HUES64 (cell line): ENCODE data around the gene URB1. TPM values are rescaled to one million over a fixed set of nuclear protein-coding genes. Genes with fewer than 3 reads are reported as not detected.
"Not testable (repeated sequence)": the region's sequence is repeated elsewhere in the genome, so short reads cannot be mapped to it uniquely, and the experiment has no call there.

ENCODE experiments used
- H3K27ac ChIP-seq: 2 replicates; pipeline ENCODE4 v1.7.0; 2013; ENCODE audit warnings: low read depth, low read length, inconsistent platforms
- H3K27me3 ChIP-seq: 2 replicates; pipeline ENCODE4 v1.6.1; 2013; ENCODE audit warnings: mild to moderate bottlenecking, low read length; ENCODE audit not compliant: insufficient read depth
- H3K36me3 ChIP-seq: 2 replicates; pipeline ENCODE4 v1.6.1; 2013; ENCODE audit warnings: mild to moderate bottlenecking, low read length; ENCODE audit not compliant: insufficient read depth
- H3K4me1 ChIP-seq: 2 replicates; pipeline ENCODE4 v1.6.1; 2013; ENCODE audit warnings: mild to moderate bottlenecking, low read length, moderate library complexity; ENCODE audit not compliant: insufficient read depth
- H3K4me3 ChIP-seq: 2 replicates; pipeline ENCODE4 v1.5.1; 2013; ENCODE audit warnings: mild to moderate bottlenecking, low read length, moderate library complexity
- H3K9ac ChIP-seq: 2 replicates; pipeline ENCODE4 v1.6.1; 2013; ENCODE audit warnings: mild to moderate bottlenecking, low read depth, low read length
- H3K9me3 ChIP-seq: 2 replicates; pipeline ENCODE4 v1.6.1; 2013; ENCODE audit warnings: low read depth, low read length; ENCODE audit not compliant: insufficient read depth
- WGBS: fragments of 150-250, 120-280 bp; methylation state at CpG from one replicate; pipeline ENCODE4 v1.1.7; 2013; ENCODE audit warnings: missing lambda C conversion rate; 5-methylcytosine and 5-hydroxymethylcytosine counted together
- polyA plus RNA-seq, 2 experiments: library from polyadenylated mRNA; stranded (reverse); fragments of 50-300 nt; gene quantifications; one replicate each; pipeline ENCODE4 v1.2.3, GENCODE V29; 2013

Gene URB1, protein sequence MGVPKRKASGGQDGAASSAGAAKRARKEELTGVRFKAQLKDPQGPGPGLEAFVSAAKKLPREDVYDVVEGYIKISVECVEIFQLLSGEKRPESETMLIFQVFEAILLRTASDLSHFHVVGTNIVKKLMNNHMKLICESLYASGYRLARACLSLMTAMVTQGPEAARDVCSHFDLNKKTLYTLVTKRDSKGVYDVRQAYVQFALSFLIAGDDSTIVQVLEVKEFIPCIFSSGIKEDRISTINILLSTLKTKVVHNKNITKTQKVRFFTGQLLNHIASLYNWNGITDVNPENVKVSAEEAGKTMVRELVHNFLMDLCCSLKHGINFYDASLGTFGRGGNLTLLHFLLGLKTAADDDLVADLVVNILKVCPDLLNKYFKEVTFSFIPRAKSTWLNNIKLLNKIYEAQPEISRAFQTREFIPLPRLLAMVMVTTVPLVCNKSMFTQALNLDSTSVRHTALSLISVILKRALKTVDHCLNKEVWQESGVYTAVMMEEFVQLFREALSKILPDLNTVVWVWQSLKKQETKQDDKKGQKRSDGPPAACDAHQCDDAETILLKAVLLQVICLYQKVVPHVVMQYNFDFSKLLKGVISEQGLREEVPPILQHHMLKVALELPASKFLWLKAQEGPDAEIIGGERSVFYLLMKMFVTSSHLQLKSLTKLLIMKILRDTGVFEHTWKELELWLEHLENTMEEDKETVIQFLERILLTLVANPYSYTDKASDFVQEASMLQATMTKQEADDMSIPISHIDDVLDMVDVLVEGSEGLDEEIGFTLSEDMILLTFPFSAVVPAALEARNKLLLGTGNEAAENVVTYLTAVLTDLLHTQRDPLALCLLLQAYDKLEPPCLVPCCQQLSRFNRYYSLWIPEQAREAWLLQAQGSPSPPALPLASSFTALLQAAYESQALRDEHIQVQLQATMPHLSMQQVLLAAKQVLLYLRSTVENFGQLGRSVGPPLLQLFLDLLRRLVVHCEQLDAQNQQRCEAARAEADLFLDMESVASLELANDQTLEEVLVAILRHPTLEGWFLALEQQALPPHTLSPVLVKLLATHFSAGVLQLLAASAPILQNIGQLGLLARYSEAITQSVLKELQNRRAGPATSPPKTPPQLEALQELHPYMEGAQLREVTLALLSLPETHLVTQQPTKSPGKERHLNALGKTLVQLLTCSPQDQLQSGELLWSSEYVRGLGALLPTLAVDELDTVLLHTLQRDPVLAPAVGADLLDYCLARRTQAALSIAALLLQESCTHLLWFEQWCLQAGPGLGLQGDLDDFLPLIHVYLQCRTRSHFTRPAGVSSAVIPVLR (N-terminal part only)
- polyA plus RNA-seq (2013, experiment 1 of 2), result 12.6 TPM
- polyA plus RNA-seq (2013, experiment 2 of 2), result 11.9 TPM

DNA sequence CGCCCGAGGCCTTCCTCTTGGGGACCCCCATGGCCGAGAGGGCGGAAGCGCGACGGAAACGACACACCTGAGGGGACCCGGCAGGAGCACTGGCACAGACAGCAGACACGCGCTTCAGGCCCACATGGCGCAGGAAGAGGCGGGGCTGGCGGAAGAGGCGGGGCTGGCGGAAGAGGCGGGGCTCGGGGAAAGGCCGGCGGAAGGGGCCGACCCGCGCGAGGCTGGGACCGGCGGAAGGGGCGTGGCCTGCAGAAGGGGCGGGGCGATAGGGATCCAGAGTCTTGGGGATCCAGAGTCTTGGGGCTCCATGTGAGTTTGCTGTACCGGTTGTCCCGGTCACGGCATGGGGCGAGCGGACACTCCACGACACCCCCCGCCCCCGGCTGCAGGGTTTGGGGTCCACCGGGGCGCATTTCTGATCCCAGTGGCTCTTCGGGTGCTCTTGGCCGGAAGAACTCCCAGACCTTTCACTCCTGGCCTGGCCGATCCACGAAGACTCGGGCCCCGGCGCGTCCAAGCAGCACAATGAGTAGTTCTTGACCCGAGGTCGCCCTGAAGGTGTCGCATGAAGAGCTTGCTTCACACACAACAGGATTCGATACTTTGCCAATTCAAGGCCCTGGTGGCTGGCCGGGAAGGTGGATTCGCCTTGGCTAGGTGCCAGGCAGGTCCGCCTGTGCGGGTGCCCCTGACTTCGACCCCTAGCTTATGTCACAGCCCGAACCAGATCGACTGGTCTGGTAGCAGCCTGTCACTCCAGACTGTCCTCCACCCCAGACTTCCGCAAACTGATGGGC is at the start of gene URB1:
URB1 (minus strand) TSS at position 133 of the 797 bp plus-strand sequence; CDS start at position 31, 102 bp downstream.
- peaks cover 5% of the 10 kb centered on the region; the same call in 1 of the 2 replicates for H3K27me3 ChIP-seq
- H3K9ac ChIP-seq, result peak within 1 kb of the TSS; percentile 76
- H3K36me3 ChIP-seq, result peaks cover 3% of the 10 kb centered on the region
- peak within 1 kb of the TSS; percentile 83 for H3K4me3 ChIP-seq
- peak within 1 kb of the TSS; percentile 48; the same call in 1 of the 2 replicates for H3K27ac ChIP-seq
- H3K4me1 ChIP-seq, result peaks cover 3% of the 10 kb centered on the region; the same call in 1 of the 2 replicates
- WGBS, result 28% methylated on average over 59 of the region's 59 CpGs
- H3K9me3 ChIP-seq, result 0 out of 2 replicates have a peak, but pooled peaks cover 4% of the 10 kb centered on the region

DNA sequence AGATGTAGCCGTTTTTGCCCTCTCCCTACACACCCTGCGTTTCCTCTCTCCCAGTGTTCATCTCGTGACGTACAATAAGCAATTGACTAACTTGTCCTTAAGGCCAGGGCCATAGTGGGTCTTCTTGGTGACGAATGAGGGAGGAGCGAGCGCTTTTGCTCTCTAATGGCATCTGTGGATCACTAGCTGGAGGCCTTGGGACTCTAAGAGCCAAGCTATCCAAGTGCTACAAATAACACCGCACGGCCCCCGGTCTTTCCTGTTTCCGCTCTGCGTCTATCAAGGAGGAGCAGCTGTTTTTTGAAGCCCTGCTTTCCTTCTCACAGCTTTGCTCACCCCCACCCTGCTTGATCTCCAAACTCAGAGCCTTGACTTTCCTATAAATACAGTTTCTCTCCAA is 44.9 kb upstream of the URB1 start:
- Histone ChIP-seq H3K9me3 (no peaks in the 10 kb centered on the region), H3K4me1 (no peaks in the 10 kb centered on the region), H3K4me3 (no peak overlapping the region), H3K9ac (no peak overlapping the region), H3K36me3 (no peaks in the 10 kb centered on the region), H3K27me3 (no peaks in the 10 kb centered on the region), H3K27ac (no peak overlapping the region)
- 93% methylated on average over 12 of the region's 12 CpGs for WGBS

DNA sequence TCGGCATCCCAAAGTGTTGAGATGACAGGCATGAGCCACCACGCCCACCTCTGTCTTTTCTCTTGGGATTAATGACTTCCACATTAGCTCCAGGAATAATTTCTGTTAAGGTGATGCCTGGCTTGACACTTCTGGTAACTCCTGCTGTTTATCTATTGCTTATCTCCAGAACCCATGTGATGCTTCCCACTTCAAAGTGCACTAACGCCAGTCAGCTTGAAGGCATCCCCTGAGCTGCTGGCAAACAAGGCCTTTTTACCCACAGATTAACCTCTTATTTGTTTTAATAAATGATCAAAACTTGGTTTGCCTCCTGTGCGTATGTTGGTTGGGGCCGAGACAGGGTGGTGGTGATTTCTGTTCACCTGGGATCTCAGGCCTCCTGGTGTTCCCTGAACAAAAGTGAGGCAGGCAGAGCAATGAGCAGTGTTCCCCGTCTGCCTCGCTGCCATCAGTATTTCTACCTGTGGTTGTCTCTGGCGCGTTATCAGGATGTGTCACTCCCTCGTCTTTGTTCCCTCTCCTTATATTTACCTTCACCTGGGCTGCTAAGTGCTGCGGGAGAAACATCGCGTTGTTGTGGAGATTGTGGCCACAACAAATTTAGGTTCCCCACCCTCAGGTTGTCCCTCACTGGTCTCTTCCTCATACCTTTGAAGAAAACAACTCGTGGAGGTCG is 40.3 kb upstream of the URB1 start:
- not testable (repeated sequence) for H3K4me1 ChIP-seq, H3K36me3 ChIP-seq, H3K27ac ChIP-seq, H3K4me3 ChIP-seq, H3K9ac ChIP-seq, H3K9me3 ChIP-seq, H3K27me3 ChIP-seq
- WGBS, result 78% methylated on average over 15 of the region's 15 CpGs

DNA sequence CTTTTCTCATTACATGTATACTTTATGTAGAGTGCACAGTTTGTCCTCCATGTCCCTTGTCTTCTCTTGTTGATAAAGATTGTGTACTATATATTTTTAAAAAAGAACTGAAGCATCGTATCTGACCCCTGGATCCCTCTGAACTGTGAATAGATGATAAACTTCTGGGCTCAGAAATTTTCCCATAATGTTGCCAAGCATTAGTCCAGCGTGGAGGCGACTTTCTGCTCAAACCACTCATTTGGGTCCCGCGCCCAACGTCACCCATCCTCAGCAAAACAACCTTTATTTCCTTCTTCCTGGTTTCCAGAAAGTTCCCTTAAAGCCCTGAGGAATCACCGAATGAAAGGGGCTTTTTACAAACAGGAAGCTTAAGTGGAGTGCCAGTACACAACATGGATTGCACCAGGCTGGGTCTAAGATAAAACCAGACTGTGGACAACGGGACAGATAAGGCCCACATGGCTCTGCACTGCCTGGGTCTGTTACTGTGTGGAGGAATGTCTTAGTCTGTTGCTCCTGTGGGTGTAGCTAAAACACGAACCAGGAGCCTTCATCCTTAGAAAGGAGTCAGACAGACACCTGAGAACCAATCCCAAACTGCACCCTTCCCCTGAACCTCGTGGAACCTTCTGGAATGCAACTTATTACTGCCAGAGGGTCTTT is 35.3 kb upstream of the URB1 start:
- WGBS, result 82% methylated on average over 10 of the region's 10 CpGs
- Histone ChIP-seq H3K27me3 (no peaks in the 10 kb centered on the region), H3K27ac (no peak overlapping the region), H3K4me1 (peaks cover 7% of the 10 kb centered on the region; the same call in 1 of the 2 replicates), H3K9me3 (no peaks in the 10 kb centered on the region), H3K4me3 (no peak overlapping the region), H3K9ac (no peak overlapping the region), H3K36me3 (no peaks in the 10 kb centered on the region)

DNA sequence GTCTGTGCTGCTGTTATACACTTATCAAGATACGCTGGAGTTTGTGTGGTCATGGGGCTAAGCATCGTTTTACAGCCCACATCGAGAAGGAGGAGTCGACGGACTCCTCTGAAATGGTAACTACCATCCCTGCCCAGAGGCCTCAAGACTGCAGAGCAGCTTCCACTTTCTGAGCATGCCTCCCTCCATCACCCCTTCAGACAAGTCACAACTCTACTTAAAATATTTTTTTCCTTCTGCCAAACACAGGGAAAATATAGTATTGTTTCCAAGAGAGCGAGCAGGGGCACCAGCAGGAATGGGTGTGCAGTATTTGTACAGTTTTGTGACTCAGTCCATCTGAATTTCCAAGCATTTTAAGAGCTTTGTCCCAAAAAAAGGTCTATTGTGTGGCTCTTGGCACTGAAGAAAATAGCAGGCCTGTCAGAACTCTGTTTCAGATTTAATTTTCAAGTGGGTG is 33.8 kb upstream of the URB1 start:
- Histone ChIP-seq H3K36me3 (no peaks in the 10 kb centered on the region), H3K27me3 (no peaks in the 10 kb centered on the region)
- 84% methylated on average over 6 of the region's 6 CpGs for WGBS

DNA sequence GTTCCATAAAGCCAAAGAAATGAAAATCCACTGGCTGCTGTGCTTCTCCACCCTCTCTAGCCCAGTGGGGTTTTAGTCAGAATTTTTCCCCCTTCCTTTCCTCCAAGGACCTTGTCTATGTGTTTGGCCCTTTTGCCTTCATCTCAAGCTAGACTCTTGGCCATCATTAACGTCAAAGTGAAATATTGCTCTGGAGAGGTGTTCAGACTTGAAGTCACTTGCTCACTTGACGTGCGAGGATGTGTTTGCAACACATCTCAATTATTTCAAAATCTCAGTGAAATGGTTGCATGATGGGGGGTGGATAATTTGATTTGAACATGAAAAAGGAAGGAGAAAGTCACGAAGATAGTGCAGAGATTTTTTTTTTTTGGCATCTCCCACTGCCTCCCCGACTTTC is 33.3 kb upstream of the URB1 start:
- H3K36me3 ChIP-seq, result no peaks in the 10 kb centered on the region
- no peak overlapping the region for H3K4me3 ChIP-seq

More for the DNA sequence above, 33.8 kb upstream of the URB1 start:
- Histone ChIP-seq H3K9me3 (peaks cover 5% of the 10 kb centered on the region), H3K9ac (no peak overlapping the region), H3K4me1 (peaks cover 7% of the 10 kb centered on the region; the same call in 1 of the 2 replicates), H3K4me3 (no peak overlapping the region), H3K27ac (no peak overlapping the region)

DNA sequence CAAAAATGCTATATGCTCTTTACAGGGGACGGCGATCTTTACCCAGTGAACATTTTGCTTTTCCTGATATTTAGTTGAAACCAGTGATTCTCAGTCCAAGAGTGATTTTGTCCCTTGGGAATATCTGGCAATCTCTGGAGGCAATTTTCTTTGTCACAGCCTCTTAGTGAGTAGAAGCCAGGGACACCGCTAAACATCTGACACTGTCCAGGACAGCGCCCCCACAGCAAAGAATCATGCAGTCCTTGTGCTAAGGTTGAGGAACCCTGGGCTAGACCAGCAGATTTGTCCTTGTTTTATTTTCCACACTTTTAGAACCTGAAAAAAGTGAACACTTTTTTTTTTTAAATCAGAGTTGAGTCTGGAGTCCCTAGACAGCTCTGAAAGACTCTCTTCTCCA is 32.8 kb upstream of the URB1 start:
- H3K27ac ChIP-seq, result no peak overlapping the region
- 95% methylated on average over 4 of the region's 4 CpGs for WGBS

More for the DNA sequence above, 33.3 kb upstream of the URB1 start:
- Histone ChIP-seq H3K9ac (no peak overlapping the region), H3K27ac (no peak overlapping the region), H3K4me1 (peaks cover 7% of the 10 kb centered on the region; the same call in 1 of the 2 replicates), H3K27me3 (no peaks in the 10 kb centered on the region), H3K9me3 (peaks cover 5% of the 10 kb centered on the region)
- WGBS, result 86% methylated on average over 5 of the region's 5 CpGs

DNA sequence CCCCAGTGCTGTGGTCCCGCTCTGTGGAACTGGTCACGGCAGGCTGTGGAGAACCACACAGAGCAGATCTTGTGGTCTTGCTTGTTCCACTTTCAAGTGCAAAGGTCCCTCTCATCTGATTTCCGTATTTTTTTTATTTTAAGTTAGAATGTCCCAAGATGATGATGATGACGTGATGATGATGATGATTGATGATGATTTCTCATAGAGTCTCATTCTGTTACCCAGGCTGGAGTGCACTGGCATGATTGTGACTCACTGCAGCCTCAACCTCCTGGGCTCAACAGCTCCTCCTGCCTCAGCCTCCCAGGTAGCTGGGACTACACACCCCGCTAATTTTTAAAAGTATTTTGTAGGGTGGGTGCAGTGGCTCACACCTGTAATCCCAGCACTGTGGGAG is 31.9 kb upstream of the URB1 start:
- peaks cover 7% of the 10 kb centered on the region; the same call in 1 of the 2 replicates for H3K4me1 ChIP-seq
- 93% methylated on average over 5 of the region's 5 CpGs for WGBS
- no peaks in the 10 kb centered on the region for H3K27me3 ChIP-seq
- no peaks in the 10 kb centered on the region for H3K36me3 ChIP-seq
- H3K27ac ChIP-seq, result no peak overlapping the region
- peaks cover 5% of the 10 kb centered on the region for H3K9me3 ChIP-seq
- no peak overlapping the region for H3K4me3 ChIP-seq
- H3K9ac ChIP-seq, result no peak overlapping the region

More for the DNA sequence above, 32.8 kb upstream of the URB1 start:
- H3K9ac ChIP-seq, result no peak overlapping the region
- H3K4me3 ChIP-seq, result no peak overlapping the region
- no peaks in the 10 kb centered on the region for H3K27me3 ChIP-seq
- H3K9me3 ChIP-seq, result peaks cover 5% of the 10 kb centered on the region
- peaks cover 7% of the 10 kb centered on the region; the same call in 1 of the 2 replicates for H3K4me1 ChIP-seq
- no peaks in the 10 kb centered on the region for H3K36me3 ChIP-seq

DNA sequence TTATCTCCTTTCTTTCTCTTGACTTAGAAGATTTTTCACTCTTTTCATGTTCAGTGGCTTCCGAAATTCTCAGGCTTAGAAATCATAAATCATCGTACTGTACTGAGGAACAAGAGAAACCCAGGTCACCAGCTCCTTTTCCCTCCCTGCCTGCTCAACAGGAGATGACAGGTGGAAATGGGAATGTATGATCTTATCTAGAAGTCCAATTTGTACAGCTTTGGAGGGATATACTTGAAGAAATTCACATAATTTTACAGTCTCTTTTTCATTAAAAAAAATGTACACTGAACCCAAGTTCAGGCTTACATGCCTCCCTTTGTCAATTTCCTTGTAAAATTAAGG is 31.4 kb upstream of the URB1 start:
- Histone ChIP-seq H3K27ac (no peak overlapping the region), H3K9ac (no peak overlapping the region)

More for the DNA sequence above, 31.4 kb upstream of the URB1 start:
- H3K36me3 ChIP-seq, result no peaks in the 10 kb centered on the region
- peaks cover 5% of the 10 kb centered on the region for H3K9me3 ChIP-seq
- no peaks in the 10 kb centered on the region for H3K27me3 ChIP-seq
- H3K4me1 ChIP-seq, result peaks cover 7% of the 10 kb centered on the region; the same call in 1 of the 2 replicates
- WGBS, result 97% methylated on average over 2 of the region's 2 CpGs
- no peak overlapping the region for H3K4me3 ChIP-seq
